HL-60 (cell line): ENCODE measurements around the gene KLHDC10.

Source experiments
- CTCF ChIP-seq: IDR thresholded peaks from one replicate; pipeline ENCODE4 v1.5.1; 2011; ENCODE audit warnings: low read length, control low read depth, inconsistent platforms; ENCODE audit not compliant: insufficient read depth
- GABPA ChIP-seq: IDR thresholded peaks from 2 replicates; pipeline ENCODE4 v1.6.1; 2012; ENCODE audit warnings: low read depth
- POLR2AphosphoS5 ChIP-seq: IDR thresholded peaks from 2 replicates; pipeline ENCODE4 v1.6.1; 2012; ENCODE audit warnings: low read depth
- REST ChIP-seq: IDR thresholded peaks from 2 replicates; pipeline ENCODE4 v1.6.1; 2012; ENCODE audit warnings: low read depth; ENCODE audit not compliant: insufficient replicate concordance
- SPI1 ChIP-seq: IDR thresholded peaks from 2 replicates; pipeline ENCODE4 v1.6.1; 2012; ENCODE audit warnings: low read depth, mild to moderate bottlenecking, borderline replicate concordance

- TF ChIP-seq CTCF (no peak), POLR2AphosphoS5 (no peak), REST (no peak), GABPA (no peak), SPI1 (no peak)
Observed at GRCh38 chr7:130114776-130115175, 44.4 kb downstream of the KLHDC10 start.
